ENCODE data around the gene TEF.
A peak's percentile ranks its signal among the peaks of the same experiment; 100 is the strongest.

The TEF gene, protein sequence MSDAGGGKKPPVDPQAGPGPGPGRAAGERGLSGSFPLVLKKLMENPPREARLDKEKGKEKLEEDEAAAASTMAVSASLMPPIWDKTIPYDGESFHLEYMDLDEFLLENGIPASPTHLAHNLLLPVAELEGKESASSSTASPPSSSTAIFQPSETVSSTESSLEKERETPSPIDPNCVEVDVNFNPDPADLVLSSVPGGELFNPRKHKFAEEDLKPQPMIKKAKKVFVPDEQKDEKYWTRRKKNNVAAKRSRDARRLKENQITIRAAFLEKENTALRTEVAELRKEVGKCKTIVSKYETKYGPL

DNA sequence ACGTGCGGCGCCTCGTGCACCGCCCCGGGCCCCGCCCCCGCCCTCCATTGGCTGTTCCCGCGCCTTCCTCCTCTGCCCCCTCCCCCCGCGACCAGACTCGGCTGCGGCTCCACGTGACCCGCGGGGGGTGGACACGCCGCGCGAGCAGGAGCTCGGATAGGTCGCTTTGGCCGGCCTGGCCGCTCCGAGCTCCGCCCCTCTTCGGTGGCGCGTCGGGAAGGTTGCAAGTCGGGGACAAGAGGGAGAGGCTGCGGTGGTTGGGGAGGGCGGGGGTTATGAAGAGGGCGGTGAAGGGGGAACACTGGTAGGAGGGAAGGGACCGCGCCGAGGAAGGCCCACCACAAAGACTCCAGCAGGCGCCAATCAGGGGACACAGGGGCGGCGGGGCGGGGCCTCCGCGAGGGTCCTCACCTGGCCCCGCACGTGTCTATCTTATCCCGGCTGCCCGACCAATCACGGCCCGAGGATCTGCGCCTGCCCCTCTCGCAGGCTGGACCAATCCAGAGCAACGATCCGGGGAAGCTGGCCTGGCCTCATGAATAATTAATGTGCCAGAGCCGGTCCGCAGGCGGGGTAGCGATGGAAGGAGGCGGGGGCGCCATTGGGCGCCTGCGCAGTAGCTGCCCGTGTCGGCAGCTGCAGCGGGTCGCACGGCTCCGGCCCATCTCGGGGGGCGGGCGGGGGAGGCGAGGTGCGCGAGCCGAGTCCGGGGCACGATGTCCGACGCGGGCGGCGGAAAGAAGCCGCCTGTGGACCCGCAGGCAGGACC lies at the start of gene TEF:
TEF (plus strand) TSS at position 614 of the 769 bp plus-strand sequence; CDS start at position 717, 103 bp downstream.
- Histone ChIP-seq H3K4me1 (ENCODE audit: control insufficient read depth, insufficient read depth, low read length) (peaks cover 23% of the 10 kb centered on the region), H3K4me3 (ENCODE audit: low read depth, low read length) (peak within 1 kb of the TSS; percentile 87), H3K27ac (ENCODE audit: low read depth, low read length) (peak within 1 kb of the TSS; percentile 99), H3K9me3 (ENCODE audit: control insufficient read depth, insufficient read depth, low read depth, low read length) (no peaks in the 10 kb centered on the region), H3K9ac (ENCODE audit: low read length) (peak within 1 kb of the TSS; percentile 96), H3K27me3 (ENCODE audit: control insufficient read depth, insufficient read depth, low read length) (no peaks in the 10 kb centered on the region; the same call in 1 of the 2 replicates), H3K36me3 (ENCODE audit: control insufficient read depth, insufficient read depth, low read length) (no peaks in the 10 kb centered on the region)

DNA sequence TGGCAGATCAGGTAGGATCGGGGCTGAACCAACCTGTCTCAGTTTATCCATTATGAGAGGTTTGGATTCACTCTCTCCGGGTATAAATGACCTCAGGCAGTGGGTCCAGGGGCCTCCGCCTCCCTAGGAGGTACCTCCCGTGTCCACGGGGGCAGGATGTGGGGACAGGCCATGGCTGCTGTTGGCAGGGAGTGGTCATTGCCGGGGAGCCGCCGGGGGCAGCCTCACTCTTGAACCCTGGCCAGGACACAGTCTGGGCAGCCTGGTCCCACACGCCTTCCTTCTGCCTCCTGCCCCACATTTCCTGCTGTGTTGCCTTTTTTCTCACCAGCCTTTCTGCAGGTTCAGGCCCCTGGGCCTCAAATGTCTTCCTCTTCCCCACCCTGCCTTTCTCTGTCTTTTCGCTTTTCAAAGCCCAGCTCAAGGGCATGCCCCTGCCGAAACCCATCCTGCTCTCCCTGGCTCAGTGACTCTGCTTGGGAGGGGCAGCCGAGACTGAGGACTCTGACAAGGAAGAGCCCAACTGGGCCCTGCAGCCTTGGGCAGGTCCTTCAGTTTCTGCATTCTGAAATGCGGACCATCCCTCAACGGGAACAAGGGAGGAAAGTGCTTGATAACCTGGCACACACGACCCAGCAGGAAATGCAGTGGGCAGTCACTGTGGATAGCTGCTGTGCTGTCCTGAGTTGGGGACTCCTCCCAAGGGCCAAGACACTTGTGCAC lies 49.4 kb upstream of the TEF start:
- Histone ChIP-seq H3K9me3 (ENCODE audit: control insufficient read depth, insufficient read depth, low read depth, low read length) (no peaks in the 10 kb centered on the region), H3K4me1 (ENCODE audit: control insufficient read depth, insufficient read depth, low read length) (no peaks in the 10 kb centered on the region), H3K27ac (ENCODE audit: low read depth, low read length) (no peak overlapping the region), H3K36me3 (ENCODE audit: control insufficient read depth, insufficient read depth, low read length) (peaks cover 74% of the 10 kb centered on the region), H3K9ac (ENCODE audit: low read length) (no peak overlapping the region), H3K4me3 (ENCODE audit: low read depth, low read length) (no peak overlapping the region), H3K27me3 (ENCODE audit: control insufficient read depth, insufficient read depth, low read length) (no peaks in the 10 kb centered on the region)

DNA sequence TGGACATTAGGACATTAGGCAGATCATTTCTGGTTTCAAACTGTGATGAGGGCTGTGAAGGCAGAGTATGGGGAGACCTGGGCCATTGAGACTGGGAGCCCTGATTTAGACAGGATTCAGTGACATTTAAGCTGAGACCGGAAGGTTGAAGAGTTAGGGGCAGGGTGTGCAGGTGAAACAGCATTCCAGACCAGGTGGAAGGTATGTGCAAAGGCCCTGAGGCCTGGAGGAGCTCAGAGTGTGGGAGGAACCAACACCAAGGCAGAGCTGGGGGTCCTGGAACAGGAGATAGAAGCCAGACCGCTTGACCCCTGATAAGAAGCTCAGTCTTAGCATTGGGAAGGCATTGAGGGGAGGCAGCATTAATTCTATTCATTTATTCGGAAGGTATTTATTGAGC lies 47.9 kb upstream of the TEF start:
- no peaks in the 10 kb centered on the region for H3K4me1 ChIP-seq (ENCODE audit: control insufficient read depth, insufficient read depth, low read length)
- H3K9me3 ChIP-seq (ENCODE audit: control insufficient read depth, insufficient read depth, low read depth, low read length) = no peaks in the 10 kb centered on the region
- no peak overlapping the region for H3K4me3 ChIP-seq (ENCODE audit: low read depth, low read length)
- H3K27me3 ChIP-seq (ENCODE audit: control insufficient read depth, insufficient read depth, low read length) = no peaks in the 10 kb centered on the region
- H3K9ac ChIP-seq (ENCODE audit: low read length) = no peak overlapping the region
- H3K27ac ChIP-seq (ENCODE audit: low read depth, low read length) = no peak overlapping the region
- H3K36me3 ChIP-seq (ENCODE audit: control insufficient read depth, insufficient read depth, low read length) = peaks cover 69% of the 10 kb centered on the region

DNA sequence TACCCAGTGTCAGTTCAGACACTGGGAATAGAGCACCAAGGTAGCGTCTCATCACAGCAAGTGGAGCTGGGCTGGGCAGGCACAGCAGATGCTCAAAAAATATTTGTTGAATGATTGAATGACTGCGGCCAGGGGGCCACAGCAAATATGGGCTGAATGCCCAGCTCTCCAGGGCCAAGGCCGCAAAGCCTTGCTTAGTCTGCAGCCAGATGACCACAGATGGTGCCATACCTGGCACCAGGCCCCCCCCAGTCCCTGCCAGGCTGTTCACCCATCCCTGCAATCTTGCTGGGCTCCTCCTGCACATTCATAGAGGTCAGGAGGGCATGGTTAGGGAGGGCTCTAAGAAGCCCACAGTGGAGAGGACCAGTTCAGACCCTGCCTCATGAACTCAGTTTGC lies 47.5 kb upstream of the TEF start:
- Histone ChIP-seq H3K9me3 (ENCODE audit: control insufficient read depth, insufficient read depth, low read depth, low read length) (no peaks in the 10 kb centered on the region), H3K4me1 (ENCODE audit: control insufficient read depth, insufficient read depth, low read length) (no peaks in the 10 kb centered on the region), H3K27ac (ENCODE audit: low read depth, low read length) (no peak overlapping the region), H3K27me3 (ENCODE audit: control insufficient read depth, insufficient read depth, low read length) (no peaks in the 10 kb centered on the region), H3K4me3 (ENCODE audit: low read depth, low read length) (no peak overlapping the region), H3K36me3 (ENCODE audit: control insufficient read depth, insufficient read depth, low read length) (peaks cover 73% of the 10 kb centered on the region), H3K9ac (ENCODE audit: low read length) (no peak overlapping the region)

DNA sequence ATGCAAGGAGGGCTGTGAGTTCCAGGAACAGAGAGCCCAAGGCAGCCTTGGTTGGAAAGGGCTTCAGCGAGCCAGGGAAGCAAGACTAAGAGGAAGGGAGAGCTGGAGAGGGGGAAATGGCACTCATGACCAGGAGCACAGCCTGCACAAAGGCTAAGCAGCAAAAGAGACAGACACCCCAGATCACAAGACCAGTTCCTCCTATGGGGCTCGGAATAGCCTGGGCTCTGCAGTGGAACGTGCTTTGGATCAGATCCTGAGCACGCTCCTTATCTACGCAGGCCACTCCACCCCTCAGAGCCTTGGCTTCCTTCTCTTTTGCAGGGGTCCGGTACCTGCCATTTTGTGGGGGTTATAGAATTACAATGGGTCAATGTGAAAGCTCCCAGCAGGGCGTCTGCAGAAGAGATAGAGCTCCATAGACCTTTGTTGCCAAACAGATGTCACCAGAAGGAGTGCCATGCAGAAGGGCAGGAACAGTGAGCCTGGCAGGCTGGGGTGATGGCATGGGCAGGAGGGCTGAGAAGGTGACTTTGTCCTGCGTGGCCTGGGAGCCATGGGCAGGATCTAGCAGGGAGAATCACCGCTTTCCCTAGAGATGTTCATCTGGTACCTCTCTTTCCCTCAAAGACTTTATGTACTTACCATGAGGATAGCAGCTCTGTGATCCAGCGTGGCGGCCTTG lies 46.6 kb upstream of the TEF start:
- H3K27me3 ChIP-seq (ENCODE audit: control insufficient read depth, insufficient read depth, low read length) = no peaks in the 10 kb centered on the region
- no peak overlapping the region for H3K27ac ChIP-seq (ENCODE audit: low read depth, low read length)
- H3K4me3 ChIP-seq (ENCODE audit: low read depth, low read length) = no peak overlapping the region
- no peaks in the 10 kb centered on the region for H3K9me3 ChIP-seq (ENCODE audit: control insufficient read depth, insufficient read depth, low read depth, low read length)
- H3K36me3 ChIP-seq (ENCODE audit: control insufficient read depth, insufficient read depth, low read length) = peaks cover 74% of the 10 kb centered on the region
- H3K9ac ChIP-seq (ENCODE audit: low read length) = no peak overlapping the region
- no peaks in the 10 kb centered on the region for H3K4me1 ChIP-seq (ENCODE audit: control insufficient read depth, insufficient read depth, low read length)

DNA sequence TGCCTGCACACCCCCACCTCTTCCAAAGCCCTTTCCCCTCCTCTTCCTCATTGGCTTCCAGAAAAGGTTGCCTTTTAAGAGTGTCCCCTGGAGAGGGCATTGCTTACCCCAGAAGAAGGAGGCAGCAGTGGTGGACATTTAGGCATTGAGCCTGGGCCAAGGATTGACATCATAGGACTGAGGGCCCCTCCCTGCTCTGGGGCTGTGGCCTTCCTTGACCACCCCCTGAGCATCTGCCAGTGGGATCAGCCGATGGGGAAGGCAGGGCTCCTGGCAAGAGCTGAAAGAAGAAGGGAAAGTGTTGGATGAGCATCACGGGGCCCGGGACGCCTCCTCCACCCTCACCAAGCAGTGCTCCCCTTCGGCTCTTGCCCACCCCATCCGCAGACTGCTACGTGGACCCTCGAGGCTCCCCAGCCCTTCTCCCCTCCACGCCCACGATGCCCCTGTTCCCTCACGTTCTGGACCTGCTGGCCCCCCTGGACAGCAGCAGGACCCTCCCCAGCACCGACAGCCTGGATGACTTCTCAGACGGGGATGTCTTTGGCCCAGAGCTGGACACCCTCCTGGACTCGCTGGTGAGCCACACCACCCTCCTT lies 43.0 kb upstream of the TEF start:
- H3K36me3 ChIP-seq (ENCODE audit: control insufficient read depth, insufficient read depth, low read length) = peaks cover 79% of the 10 kb centered on the region
- no peak overlapping the region for H3K9ac ChIP-seq (ENCODE audit: low read length)
- no peaks in the 10 kb centered on the region for H3K4me1 ChIP-seq (ENCODE audit: control insufficient read depth, insufficient read depth, low read length)
- no peak overlapping the region for H3K4me3 ChIP-seq (ENCODE audit: low read depth, low read length)
- H3K27ac ChIP-seq (ENCODE audit: low read depth, low read length) = no peak overlapping the region
- H3K9me3 ChIP-seq (ENCODE audit: control insufficient read depth, insufficient read depth, low read depth, low read length) = no peaks in the 10 kb centered on the region
- H3K27me3 ChIP-seq (ENCODE audit: control insufficient read depth, insufficient read depth, low read length) = no peaks in the 10 kb centered on the region

DNA sequence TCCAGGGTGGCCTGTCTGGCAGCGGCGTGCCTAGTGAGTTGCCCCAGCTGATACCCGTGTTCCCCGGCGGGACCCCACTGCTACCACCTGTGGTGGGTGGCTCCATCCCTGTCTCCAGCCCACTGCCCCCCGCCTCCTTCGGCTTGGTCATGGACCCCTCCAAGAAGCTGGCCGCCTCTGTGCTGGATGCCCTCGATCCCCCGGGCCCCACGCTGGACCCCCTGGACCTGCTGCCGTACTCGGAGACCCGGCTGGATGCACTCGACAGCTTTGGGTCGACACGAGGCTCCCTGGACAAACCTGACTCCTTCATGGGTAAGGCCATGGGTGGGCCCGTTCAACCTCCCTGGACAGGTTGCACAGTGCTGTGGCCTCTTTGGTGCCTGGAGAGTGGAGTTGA lies 41.9 kb upstream of the TEF start:
- no peak overlapping the region for H3K4me3 ChIP-seq (ENCODE audit: low read depth, low read length)
- H3K9me3 ChIP-seq (ENCODE audit: control insufficient read depth, insufficient read depth, low read depth, low read length) = no peaks in the 10 kb centered on the region
- no peak overlapping the region for H3K27ac ChIP-seq (ENCODE audit: low read depth, low read length)
- no peaks in the 10 kb centered on the region for H3K27me3 ChIP-seq (ENCODE audit: control insufficient read depth, insufficient read depth, low read length)
- no peak overlapping the region for H3K9ac ChIP-seq (ENCODE audit: low read length)
- H3K4me1 ChIP-seq (ENCODE audit: control insufficient read depth, insufficient read depth, low read length) = no peaks in the 10 kb centered on the region
- peaks cover 79% of the 10 kb centered on the region for H3K36me3 ChIP-seq (ENCODE audit: control insufficient read depth, insufficient read depth, low read length)

DNA sequence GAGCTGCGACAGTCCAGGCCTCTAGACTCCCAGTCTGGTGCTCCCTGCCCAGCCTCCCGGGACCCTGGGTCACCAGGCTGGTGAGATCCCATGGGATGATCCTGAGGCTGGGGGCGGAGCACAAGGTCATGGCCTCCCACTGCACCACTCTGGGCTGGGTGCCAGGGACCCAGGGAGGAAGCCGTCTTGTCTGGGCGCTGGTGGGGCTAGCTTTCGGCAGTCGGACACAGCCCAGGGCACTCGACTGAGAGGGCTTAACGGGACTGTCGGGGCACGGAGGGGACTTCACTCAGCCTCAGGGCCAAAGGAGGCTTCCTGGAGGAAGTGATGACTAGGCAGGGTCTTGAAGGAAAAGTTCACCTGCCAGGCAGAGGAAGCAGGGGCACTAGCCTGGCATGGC lies 41.4 kb upstream of the TEF start:
- no peaks in the 10 kb centered on the region for H3K27me3 ChIP-seq (ENCODE audit: control insufficient read depth, insufficient read depth, low read length)
- peaks cover 76% of the 10 kb centered on the region for H3K36me3 ChIP-seq (ENCODE audit: control insufficient read depth, insufficient read depth, low read length)
- no peaks in the 10 kb centered on the region for H3K4me1 ChIP-seq (ENCODE audit: control insufficient read depth, insufficient read depth, low read length)
- H3K27ac ChIP-seq (ENCODE audit: low read depth, low read length) = no peak overlapping the region
- no peaks in the 10 kb centered on the region for H3K9me3 ChIP-seq (ENCODE audit: control insufficient read depth, insufficient read depth, low read depth, low read length)
- H3K4me3 ChIP-seq (ENCODE audit: low read depth, low read length) = no peak overlapping the region
- no peak overlapping the region for H3K9ac ChIP-seq (ENCODE audit: low read length)

DNA sequence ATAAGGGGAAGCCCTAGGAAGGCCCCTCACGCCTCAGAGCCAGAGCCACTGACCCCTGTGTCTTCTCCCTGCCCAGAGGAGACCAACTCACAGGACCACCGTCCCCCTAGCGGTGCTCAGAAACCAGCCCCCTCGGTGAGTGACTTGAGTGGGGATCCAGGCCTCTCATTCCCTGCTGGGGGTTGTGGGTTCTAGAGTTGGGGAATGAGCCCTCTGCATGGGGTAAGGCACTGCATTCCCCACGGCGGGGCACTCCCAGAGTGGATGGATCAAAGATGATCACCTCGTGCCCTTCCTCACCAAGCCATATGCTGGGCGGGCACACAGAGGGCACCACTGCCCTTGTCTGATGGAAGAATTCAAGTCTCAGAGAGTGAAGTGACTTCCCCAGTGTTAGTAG lies 40.7 kb upstream of the TEF start:
- Histone ChIP-seq H3K27me3 (ENCODE audit: control insufficient read depth, insufficient read depth, low read length) (no peaks in the 10 kb centered on the region), H3K9me3 (ENCODE audit: control insufficient read depth, insufficient read depth, low read depth, low read length) (no peaks in the 10 kb centered on the region), H3K4me1 (ENCODE audit: control insufficient read depth, insufficient read depth, low read length) (no peaks in the 10 kb centered on the region), H3K4me3 (ENCODE audit: low read depth, low read length) (no peak overlapping the region), H3K9ac (ENCODE audit: low read length) (no peak overlapping the region), H3K27ac (ENCODE audit: low read depth, low read length) (no peak overlapping the region), H3K36me3 (ENCODE audit: control insufficient read depth, insufficient read depth, low read length) (peaks cover 76% of the 10 kb centered on the region)

DNA sequence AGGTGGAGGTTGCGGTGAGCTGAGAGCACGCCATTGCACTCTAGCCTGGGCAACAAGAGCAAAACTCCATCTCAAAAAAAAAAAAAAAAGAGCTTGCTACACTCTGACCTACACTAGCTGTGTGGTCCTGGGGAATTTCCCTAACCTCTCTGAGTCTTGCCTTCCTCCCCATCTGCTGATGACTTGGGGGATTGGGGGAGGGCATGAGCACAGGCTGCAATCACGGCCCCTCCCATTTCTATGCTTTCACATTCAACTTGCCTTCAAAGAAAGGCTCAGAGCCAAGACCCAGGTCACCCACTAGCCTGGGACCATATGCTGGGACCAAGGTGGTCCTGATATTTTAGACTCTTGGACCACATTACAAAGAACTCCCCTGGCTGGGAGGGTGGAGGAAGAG lies 39.8 kb upstream of the TEF start:
- no peak overlapping the region for H3K4me3 ChIP-seq (ENCODE audit: low read depth, low read length)
- peaks cover 85% of the 10 kb centered on the region for H3K36me3 ChIP-seq (ENCODE audit: control insufficient read depth, insufficient read depth, low read length)
- no peaks in the 10 kb centered on the region for H3K27me3 ChIP-seq (ENCODE audit: control insufficient read depth, insufficient read depth, low read length)
- no peaks in the 10 kb centered on the region for H3K9me3 ChIP-seq (ENCODE audit: control insufficient read depth, insufficient read depth, low read depth, low read length)
- H3K4me1 ChIP-seq (ENCODE audit: control insufficient read depth, insufficient read depth, low read length) = no peaks in the 10 kb centered on the region
- H3K9ac ChIP-seq (ENCODE audit: low read length) = no peak overlapping the region
- H3K27ac ChIP-seq (ENCODE audit: low read depth, low read length) = no peak overlapping the region

All from HUES6 (cell line).